Ishikawa (cell line): Measurements from ENCODE around the gene SSTR5.

Source experiments
- CEBPB ChIP-seq: IDR thresholded peaks from 2 replicates; pipeline ENCODE4 v1.6.1; 2012
- CREB1 ChIP-seq: IDR thresholded peaks from 2 replicates; pipeline ENCODE4 v1.6.1; 2012; ENCODE audit warnings: low read depth
- EGR1 ChIP-seq: IDR thresholded peaks from 2 replicates; pipeline ENCODE4 v1.6.1; 2012
- EP300 ChIP-seq: IDR thresholded peaks from 2 replicates; pipeline ENCODE4 v1.6.1; 2012; ENCODE audit warnings: borderline replicate concordance
- MAX ChIP-seq: IDR thresholded peaks from 2 replicates; pipeline ENCODE4 v1.6.1; 2012
- TAF1 ChIP-seq: IDR thresholded peaks from 2 replicates; pipeline ENCODE4 v1.6.1; 2012; ENCODE audit warnings: low read depth, mild to moderate bottlenecking
- TCF12 ChIP-seq: IDR thresholded peaks from 2 replicates; pipeline ENCODE4 v1.6.1; 2012; ENCODE audit warnings: low read depth
- YY1 ChIP-seq: IDR thresholded peaks from 2 replicates; pipeline ENCODE4 v1.6.1; 2012; ENCODE audit warnings: low read depth

- TF ChIP-seq MAX = no peak
- TF ChIP-seq TCF12 = no peak
- TF ChIP-seq EP300 = no peak
- no peak for TF ChIP-seq YY1
- no peak for TF ChIP-seq EGR1
- TF ChIP-seq CEBPB = no peak
- no peak for TF ChIP-seq TAF1
- no peak for TF ChIP-seq CREB1
Observed at GRCh38 chr16:1073566-1074378, 1.2 kb downstream of the SSTR5 start.
